Stimulated activated CD4-positive, alpha-beta T cell treated with anti-CD3 and anti-CD28 coated beads, Interleukin-12 subunit alpha, Interleukin-12 subunit beta, amount 100 ng/mL, for 24 hours (primary cell): ENCODE measurements around the gene GALNT17.

ENCODE experiments used
- DNase-seq, 2 experiments: peaks; one replicate each; pipeline ENCODE4 v3.0.0-alpha.2; 2020; ENCODE audit warnings: low read depth in 2 of 2

The GALNT17 gene

DNA sequence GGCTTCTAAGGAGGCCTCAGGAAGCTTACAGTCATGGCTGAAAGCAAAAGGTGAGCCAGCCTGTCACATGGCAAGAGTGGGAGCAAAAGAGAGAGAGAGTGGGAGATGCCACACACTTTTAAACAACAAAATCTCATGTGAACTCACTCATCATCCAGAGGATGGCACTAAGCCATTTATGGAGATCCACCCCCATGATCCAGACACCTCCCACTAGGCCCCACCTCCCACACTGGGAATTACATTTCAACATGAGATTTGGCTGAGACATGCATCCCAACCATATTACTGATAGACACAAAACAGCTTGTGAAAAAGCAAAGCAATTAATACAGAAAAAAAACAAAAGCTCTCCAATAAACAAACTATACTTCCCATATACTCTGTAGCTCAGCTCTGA lies 210.3 kb downstream of the GALNT17 start:
- no peak for DNase-seq

DNA sequence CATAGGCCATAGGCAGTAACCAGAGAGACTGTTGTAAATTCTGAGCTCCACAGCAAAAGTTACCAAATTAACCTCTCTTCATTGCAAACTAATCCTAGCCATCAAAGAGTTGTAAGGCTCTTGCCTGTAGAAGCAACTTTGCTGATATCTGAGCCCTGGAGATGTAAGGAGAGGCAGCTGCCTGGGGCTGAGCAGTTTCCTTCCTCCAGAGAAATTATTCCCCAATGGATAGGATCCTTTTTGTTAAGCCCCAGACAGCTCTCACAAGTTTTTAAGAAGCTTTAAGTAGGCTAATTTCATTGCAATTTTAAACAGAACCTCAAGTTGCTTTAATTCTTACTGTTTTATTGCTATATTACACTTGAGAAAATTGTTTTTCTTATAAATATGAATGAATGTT lies 211.1 kb downstream of the GALNT17 start:
- DNase-seq: no peak

DNA sequence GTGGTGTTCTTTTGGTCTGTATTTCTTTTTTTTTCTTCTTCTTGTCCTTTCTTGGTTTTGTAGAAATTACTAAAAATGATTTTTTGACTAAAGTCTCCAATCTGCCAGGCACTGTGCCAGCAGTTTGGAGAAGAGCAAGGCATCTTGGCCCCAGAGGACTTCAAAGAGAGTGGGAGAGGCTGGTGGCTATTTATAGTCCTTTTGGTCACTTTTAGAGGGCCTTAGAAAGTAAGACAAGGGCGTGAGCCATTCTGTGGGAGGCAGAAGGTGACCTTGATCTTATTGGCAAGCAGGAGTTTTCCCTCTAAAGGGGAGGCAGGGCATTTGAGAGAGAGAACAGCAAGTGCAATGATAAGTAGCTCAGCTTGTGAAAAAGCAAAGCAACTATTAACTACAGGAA lies 211.9 kb downstream of the GALNT17 start:
- no peak for DNase-seq

DNA sequence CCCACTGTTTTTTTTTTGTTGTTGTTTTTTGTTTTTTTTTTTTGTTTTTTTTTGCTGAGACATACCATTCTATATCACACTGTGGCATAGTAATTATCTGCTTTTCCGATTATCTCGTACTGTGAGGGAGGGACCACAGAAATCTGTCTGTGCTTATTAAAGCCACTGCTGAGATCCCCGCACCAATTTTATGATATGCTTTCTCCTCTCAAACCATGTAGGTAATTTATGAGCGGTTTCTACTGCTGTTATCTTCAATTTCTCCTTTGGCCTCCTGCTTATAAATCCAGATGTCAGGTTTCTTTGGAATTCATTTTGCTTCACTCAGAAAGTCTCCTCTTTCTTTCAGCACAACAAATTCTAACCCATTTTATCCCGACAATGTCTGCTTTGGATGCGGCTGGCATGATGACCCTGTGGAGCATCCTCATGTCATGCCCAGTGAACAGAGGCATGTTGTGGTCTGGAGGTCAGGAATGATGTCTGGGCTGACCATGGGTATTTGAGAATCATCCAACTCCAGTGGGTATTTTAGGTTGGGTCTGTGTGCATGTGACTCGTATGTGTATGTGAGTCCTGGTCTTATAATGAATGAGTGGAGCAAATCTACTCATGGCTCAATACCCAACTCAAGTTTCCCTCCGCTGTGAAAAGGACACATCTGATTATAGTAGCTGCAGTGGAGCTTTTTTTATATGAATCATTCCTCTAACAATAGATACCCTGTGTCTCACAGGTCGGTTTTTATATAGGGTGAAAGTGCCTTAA lies 213.4 kb downstream of the GALNT17 start:
- DNase-seq: no peak

DNA sequence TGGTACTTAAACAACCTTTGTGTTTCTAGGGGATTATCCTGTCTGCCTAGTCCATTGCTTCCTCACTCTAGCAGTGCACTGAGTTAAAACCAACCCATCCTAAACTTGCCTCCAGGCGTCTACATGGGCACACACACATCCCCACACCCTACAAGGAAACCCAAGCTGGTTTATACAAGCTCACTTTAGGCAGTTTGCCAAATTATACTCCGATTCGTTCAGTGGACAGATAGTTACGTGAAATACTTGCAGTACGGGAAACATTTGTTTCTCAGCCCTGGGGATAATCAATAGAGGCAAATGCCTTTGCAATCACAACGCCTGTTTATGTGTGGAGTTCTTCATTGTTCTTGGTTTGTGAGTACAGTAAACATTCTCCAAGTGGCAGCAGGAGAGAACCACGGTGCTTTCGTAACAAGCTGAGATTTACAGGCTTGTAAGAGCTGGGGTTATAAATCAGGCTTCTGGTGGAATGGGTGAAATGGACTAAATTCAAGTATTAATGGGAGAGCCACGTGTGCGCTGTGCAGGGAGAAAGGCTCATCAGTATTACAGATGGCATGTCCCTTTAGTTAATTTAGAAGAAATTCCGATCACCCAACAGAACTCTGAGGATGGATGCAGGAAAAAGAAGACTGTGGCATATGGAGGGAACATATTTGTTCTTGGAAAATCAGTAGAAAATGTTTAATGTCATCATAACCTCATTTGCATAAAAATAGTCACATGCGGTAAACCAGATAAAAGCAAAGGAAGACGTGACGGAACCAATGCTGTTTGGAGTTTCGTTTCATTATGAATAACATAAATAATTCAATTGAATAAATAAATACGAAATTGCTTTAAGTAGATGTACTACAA lies 217.1 kb downstream of the GALNT17 start:
- no peak for DNase-seq

DNA sequence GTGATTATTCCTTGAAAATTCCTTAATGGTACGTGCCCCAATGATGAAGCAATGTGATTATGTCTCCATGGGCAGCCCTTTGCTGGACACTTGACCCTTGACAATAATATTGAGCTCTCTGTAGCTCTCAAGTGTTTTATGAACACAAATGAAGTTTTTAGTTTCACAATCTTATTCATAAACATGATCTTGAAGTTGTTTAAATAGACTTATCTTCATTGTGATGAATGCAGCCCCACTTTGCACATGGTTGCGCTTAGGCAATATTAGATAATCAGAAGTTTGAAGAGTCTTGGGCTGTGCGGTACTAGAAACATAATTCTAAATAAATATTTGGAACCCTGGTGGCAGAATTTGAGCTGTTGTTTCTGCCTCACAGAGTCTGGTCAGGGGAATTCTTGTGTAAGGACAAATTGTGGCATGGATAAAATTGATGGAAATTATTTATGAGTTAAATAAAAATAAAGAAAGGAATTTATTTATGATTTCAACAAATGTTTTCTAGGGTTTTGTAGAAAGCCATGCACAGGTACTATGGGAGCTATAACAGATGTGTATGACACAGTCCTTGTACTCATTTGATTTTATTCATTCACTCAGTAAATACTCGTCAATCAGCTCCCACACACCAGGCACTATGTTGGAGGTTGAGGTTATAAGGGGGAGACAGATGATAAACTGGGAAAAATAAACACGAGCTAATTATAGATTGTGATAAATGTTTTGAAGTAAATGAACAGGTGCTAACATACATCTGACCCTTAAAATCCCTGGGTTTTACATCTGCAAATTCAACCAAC lies 217.9 kb downstream of the GALNT17 start:
- no peak for DNase-seq

DNA sequence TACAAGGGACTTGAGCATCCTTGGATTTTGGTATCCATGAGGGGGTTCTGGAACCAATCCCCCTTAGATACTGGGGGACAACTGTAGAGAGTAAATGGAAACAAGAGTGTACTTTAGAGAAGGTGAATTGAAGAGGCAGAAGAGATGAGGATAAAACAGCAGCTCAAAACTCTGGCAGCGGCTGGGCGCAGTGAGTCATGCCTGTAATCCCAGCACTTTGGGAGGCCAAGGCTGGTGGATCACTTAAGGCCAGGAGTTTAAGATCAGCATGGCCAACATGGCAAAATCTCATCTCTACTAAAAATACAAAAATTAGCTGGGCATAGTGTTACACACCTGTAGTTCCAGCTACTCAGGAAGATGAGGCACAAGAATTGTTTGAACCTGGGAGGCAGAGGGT lies 218.7 kb downstream of the GALNT17 start:
- no peak for DNase-seq

DNA sequence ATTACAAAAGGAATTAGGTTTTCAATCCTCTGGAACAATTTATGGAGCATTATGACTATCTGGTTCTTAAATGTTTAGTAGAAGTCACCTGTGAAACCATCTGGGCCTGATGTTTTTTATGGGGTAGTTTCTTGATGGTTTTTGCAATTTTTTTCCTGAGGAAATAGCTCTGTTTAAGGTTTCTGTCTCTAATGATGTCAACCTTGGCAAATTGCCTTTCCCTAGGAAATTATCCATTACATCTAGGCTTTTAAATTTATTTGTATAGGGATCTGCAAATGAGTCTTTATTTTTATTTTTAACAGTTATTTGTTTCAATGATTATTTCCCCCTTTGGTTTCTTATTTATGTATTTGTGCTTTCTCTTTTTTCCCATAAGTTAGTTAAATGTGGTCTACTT lies 222.8 kb downstream of the GALNT17 start:
- no peak for DNase-seq

DNA sequence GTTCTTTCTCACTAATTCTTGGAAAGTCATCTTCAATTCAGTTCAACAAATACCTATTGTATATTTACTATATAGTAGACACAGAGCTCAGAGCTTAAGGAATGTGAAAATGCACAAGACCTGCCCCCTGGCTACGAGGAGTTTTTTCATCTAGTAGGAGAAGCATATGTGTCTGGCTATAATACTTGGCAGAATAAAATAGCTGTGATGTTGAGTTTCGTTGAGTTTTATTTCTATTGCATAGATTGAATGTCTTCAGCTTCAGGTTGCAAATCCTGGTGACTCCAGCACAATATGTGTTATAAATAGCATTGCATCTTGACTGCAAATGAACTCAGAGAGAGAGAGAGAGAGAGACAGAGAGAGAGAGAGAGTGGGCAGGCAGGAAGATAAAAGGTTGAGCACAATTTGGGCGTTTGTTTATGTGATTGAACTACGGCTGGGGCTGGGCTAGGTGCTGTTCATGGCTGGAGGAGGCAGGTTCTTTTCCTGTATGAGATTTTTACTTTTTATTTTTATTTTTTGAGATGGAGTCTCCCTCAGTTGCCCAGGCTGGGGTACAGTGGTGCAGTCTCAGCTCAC lies 229.6 kb downstream of the GALNT17 start:
- DNase-seq: no peak

DNA sequence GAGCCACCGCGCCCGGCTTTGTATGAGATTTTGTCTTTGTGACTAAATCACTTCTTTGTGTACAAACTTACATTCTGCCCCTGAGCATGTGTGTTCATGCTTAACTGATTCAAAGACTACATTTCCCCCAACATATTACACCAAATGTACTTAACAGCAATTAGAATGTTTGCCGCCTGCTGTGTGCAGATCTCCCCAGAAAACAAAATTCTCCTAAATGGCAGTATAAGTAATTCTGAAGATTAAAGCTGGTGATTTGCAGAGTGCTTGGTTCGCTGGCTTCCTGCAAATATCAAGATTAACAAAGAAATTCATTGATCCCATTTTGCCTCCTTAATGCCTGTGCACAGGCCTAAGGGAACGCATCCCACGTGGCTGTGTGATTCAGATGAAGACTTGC lies 230.3 kb downstream of the GALNT17 start:
- no peak for DNase-seq

DNA sequence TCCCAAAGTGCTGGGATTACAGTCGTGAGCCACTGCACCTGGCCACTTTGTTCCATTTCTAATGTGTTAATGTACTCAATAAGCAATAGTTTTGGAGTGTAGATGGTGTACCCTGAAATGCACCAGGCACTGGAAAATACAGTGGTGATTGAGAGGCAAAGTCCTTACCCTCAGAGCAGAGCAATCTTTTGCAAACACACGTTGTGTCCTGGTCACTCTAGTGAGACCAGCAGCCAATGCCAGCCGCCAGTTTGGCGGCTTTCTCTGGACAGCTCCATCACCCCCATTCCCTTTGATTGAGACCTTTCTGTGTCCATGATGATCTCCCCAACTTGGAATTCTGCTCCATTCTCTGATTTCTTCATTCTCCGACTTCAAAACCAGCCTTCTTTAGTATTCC lies 231.3 kb downstream of the GALNT17 start:
- DNase-seq: no peak

DNA sequence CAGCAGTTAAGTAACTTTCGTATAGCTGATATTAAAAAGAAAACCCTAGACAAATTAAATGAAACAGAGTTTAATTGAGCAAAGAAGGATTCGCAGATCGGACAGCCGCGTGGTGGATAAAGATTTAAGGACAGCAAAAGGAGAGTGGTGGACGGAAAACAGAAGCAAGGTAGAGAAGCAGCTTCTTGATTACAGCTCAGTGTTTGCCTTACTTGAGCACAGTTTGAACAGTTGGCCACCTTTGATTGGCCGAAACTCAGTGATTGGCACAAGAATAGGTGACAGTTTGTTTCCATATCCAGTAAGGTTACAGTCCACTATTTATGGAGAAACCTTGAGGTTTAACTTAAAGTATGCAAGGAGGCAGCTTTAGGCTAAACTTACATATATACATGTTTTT lies 231.7 kb downstream of the GALNT17 start:
- no peak for DNase-seq

DNA sequence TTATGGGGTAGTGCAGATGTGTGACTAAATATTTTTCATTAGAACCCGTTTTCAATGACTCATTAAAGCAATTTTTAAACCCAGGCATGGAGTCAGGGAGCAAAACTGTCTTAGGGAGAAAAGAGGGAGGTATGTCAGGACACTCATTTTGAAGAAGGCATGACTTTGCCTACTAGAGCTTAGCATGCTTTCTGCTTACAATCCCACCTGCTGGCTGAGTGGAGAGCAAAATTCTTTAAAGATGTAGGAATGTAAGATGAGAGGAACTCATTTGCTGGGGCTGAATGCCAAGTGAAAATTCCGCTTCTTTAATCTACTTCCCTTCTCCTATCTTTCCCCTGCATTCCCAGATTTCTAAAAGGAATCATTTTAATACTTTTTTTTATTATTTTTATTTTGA lies 232.6 kb downstream of the GALNT17 start:
- DNase-seq: no peak

DNA sequence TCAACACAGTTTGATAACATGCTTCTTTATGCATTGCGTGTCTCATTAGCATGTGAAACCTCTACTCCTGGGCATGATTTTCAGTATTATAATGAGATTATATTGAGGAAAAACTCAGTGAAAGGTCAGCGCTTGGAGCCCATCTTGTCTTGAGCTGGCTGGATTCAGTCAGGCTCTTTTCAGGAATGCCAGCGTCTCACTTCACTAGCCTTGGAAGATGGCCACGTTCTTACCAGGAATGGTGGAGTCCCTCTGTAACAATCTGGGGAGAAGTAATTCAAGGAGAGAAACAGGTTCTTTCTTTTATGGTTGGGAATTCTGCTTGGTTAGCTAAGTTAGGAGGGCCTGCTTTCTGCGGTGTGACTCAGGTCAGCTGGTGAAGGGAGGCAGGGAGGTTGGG lies 241.0 kb downstream of the GALNT17 start:
- no peak for DNase-seq

DNA sequence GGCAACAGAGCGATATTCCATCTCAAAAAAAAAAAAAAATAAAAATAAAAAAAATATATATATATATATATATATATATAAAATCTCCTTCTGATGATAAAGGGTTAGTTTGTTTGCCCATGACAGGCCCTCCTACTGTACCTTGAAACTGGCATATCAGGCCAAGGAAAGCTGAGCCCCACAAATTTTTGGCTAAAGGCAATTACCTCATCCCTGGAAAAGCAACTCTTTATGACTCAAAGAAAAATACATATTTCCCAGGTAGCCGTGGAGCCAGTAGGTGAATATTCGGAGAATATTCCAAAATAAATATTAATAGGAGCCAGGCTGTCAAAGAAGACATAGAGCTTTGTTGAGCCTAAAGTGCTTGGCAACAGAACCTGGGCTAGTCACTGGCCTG lies 245.1 kb downstream of the GALNT17 start:
- no peak for DNase-seq

DNA sequence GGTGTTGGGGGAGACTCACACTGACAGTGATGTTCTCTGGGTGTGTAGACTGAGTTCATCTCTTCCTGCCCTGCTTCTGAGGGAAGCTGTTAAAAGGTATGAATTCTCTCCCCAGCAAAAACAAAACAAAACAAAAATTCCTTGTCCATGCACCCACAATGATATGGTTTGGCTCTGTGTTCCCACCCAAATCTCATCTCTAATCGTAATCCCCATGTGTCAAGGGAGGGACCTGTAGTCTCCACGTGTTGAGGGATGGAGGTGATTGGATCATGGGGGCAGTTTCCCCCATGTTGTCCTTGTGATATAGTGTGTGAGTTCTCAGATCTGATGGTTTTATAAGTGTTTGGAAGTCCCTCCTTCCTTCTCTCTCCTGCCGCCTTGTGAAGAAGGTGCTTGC lies 245.5 kb downstream of the GALNT17 start:
- DNase-seq: no peak

DNA sequence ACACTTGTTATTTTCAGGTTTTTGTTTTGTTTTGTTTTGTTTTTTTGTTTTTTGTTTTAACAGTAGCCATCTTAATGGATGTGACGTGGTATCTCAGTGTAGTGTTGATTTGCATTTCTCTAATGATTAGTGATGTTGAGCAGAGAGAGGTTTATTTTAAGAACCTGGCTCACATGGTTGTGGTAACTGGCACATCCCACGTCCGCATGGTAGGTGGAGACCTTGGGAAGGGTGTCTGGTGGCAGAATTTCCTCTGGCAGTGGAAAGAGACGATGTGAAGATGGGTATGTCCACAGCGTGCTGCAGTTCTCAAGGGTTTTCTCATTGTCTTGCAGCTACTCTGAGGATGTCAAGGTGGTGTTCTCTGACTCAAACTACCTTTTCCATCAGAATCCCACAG lies 252.2 kb downstream of the GALNT17 start:
- no peak for DNase-seq

DNA sequence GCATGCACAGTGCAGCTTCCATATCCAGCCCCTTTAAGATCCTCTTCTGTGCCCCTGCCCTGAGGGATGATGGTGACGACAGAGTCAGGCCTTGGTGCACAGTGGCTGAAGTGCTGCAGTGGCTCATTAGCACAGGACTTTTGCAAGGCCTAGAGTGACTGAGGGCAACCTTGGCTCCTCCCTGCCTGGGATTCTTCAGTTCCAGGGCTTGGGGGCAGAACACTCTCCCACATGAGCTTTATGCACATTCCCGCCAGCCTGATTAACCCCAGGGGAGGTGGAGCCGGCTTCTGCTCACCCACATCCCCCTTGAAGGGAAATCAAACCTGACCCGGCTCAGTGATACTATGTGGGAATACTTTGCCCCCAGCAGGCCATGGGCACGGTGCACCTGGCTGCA lies 253.4 kb downstream of the GALNT17 start:
- DNase-seq: no peak

DNA sequence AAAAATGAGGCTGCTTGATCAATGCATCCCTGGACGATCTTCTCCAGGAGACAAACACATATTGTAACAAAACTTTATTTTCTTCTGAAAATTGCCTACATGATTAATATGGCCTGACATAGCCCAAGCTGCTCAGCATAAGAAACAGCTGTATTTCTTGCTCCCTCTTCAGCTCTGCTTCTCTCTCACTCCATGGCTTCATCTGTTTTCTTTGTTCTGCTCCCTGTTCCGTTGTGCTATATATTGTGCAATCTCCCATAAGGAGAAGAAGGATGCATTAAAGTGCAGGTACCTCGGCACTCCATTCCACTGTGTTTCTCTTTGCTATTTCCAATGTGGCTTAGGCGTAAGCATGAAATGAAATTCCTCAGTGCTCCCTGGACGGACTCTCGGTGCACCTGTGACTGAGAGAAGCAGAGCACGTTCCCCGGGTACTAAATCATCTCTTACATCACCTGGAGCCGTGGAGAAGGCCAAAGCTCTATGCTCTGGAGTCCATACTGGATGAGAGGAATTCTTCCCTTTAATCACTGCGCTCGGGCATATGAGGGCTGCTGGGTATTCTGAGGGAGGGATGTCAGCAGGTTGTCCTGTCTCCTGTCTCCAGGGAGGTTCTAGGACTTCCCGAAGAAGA lies 254.3 kb downstream of the GALNT17 start:
- no peak for DNase-seq

DNA sequence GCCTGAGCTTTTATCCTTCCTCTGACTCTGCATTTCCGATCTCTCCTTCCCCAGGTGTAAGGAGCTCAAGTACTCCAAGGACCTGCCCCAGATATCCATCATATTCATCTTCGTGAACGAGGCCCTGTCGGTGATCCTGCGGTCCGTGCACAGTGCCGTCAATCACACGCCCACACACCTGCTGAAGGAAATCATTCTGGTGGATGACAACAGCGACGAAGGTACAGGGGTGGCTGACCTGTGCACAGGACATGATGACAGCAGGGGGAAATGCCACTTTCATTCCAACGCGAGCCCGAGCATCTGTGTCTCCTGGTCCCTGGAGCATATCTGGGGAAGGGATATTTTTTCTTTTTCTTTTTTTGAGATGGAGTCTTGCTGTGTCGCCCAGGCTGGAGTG lies 256.2 kb downstream of the GALNT17 start:
- no peak for DNase-seq

DNA sequence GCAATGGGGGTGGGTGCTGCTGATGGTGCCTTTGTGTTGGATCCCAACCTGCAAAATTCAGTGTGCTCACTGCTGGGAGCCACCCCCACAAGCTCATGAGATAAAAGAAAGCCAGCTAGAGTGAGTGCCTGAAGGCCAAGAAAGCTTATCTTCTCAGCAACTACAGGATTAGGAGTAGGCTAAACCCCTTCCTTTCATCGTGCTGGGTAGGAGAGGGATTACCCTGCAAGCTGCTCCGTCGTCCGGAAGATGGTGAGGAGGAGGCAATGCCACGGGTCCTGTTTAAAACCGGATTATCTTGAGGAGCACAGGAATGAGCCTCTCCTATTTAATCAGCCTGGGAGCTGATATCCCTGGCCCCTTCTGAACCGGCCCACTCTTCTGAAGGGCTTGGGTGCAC lies 258.0 kb downstream of the GALNT17 start:
- no peak for DNase-seq

DNA sequence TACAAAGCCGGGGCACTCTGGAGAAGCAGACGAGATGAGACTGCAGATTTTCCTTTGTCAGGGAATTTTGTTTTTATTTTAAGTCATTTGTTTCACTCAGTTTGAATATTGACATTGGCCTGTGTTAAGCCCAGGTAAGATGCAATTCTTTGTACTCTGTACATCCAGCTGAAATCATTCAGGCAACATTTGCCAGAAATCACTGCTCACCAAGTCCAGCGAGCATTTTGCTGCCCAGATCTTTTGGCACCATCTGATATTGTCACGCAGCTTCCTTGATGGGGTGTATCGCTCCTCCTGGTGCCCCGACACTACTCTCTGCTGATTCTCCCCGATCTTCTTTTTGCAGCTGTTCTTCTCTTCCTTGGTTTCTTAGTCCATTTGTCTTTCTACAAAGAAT lies 261.7 kb downstream of the GALNT17 start:
- no peak for DNase-seq
